ENCODE data around the gene RNPEP.
"Not testable (repeated sequence)": the region's sequence is repeated elsewhere in the genome, so short reads cannot be mapped to it uniquely, and the experiment has no call there.

The RNPEP gene

DNA sequence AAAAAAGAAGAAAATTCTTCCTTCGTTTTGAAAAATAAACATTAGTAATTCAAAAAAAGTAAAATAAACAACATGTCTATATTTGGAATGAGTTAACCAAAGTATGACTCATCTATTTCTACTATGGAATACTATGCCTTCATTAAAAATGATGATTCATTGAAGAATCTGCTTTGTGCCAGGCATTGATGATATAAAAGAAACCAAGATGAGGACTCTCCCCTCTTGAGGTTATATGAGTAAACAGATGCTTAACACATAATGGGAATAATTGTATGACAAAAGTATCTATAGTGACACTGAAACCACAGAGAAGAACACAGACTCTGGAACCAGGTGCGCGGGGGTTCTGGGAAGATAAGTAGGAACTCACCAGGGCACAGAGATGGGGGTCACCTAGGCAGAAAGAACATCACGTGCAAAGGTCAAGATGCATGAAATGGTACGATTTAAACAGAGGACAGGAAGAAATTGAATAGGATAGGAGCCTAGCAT, 46.8 kb downstream of the RNPEP start:
- H3K4me3 ChIP-seq (ENCODE audit: low read depth, low read length): no peak overlapping the region
- DNase-seq (ENCODE audit: low read depth): peak; percentile 55

DNA sequence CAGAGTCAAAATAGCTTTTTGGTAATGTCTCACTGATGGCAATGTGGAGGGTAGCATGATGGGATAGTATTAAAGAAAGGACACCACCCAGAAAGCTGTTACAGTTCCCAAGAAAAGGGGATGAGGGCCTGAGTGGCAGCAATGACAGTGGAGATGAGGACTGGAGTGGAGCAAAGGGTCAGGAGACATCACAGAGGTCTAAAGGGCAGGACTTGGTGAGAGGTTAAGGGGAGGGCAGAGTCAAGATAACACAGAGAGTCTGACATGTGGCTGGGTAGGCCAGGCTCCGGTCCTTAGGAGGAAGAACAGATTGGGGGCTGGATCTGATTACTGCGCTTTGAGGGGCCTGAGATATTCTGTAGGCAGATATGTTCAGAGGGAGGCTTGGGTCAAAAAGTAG, 47.3 kb downstream of the RNPEP start:
- H3K4me3 ChIP-seq (ENCODE audit: low read depth, low read length): no peak overlapping the region
- DNase-seq (ENCODE audit: low read depth): no peak

DNA sequence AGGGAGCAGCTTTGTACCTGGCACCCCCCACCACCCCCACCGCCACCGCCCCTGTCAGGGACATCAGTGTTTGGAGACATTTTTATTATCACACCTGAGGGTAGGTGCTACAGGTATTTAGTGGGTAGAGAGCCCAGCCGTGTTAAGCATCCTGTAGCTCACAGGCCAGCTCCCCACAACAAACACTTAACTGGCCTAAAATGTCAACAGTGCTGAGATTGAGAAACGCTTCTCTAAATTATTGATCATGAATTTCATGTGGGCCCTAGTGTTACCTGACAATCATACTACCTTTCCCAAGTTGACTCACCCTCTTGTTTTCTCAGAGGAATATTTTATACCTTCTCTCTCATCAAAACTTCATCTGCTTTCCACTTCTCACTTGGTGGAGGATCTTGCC, 49.3 kb downstream of the RNPEP start:
- no peak overlapping the region for H3K4me3 ChIP-seq (ENCODE audit: low read depth, low read length)
- no peak for DNase-seq (ENCODE audit: low read depth)

DNA sequence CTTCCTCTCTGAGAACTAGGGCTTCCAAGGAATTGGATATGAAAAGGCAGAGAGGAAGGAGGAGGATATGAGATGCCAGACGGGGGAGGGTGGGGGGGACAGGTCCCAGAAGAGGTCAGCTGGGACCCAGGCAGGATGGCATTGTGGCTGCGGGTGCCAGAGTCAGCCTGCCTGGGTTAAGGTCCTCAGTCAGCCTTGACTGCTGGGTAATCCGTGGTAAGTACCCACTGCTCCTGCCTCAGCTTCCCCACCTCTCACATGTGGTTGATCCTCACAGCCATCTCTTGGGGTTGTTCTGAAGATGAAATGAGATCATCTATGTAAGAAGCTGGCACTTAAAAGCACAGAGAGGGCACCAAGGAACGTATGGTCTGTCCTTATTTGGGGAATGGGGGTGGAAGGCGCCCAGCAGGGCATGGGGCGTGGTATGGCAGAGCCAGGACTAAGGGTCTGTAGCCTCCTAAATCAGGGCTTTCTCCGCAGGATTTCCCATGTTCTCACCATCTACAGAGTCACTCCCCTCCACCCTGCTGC, 51.8 kb downstream of the RNPEP start:
- no peak overlapping the region for H3K4me3 ChIP-seq (ENCODE audit: low read depth, low read length)
- no peak for DNase-seq (ENCODE audit: low read depth)

DNA sequence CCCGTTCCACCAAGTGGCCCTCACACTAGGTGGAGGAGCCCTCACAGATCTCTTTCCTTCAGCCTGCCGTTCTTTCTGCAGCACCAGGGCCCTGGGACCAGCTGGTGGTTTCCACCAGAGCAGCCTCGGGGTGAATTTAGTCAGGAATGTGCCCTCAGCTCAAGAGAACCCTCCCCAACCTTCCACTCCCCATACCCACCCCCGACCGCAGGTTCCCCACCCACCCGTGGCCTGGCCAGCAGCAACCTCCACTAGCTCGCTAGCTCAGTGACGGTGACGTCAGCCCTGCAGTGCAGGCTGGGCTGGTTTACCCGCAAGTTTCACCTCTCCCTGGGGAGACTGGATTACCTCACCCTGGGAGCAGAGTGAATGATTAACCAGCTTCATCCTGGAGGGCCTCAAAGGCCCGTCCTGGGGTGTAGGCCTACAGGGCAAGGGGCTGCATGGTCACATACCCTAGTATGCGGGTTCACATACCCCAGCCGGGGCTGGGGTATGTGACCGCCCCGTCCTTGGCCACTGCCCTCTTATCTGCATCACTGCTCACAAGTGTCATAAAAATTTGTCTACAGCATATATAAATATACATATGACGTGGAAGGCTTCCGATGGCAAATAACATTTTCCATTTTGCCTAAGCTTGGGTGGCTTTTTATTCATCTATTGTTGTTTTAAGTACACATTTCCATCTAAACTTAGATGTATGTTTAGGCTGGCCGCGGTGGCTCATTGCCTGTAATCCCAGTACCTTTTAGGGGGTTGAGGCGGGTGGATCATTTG, 52.4 kb downstream of the RNPEP start:
- DNase-seq (ENCODE audit: low read depth): peak; percentile 97
- no peak overlapping the region for H3K4me3 ChIP-seq (ENCODE audit: low read depth, low read length)

DNA sequence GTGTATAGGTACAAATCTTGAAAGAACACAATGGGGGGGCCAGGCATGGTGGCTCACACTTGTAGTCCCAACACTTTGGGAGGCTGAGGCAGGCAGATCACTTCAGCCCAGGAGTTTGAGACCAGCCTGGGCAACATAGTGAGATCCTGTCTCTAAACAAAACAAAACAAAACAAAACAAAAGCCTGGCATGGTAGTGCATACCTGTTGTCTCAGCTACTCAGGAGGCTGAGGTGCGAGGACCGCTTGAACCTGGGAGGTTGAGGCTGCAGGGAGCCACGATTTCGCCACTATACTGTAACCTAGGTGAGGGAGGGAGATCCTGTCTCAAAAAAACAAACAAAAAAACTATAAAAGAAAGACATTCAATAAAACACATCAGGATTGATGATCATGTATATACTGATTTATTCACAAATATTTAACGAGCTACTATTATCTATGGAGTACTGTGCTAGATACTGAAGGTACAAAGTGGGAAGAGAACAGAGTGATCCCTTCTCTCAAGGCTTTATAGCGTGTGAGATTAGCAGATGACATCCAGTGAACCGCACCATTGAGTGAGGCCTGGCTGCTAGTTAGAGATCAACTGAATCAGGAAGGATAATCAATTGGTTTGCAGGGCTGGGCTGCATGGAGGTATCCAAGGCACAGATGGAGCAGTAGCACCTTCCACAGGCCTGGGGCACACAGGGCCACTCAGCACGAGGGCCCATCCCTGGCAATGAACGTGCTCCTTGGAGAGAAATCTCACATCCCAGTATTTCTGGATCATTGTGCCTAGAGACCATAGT, 54.3 kb downstream of the RNPEP start:
- no peak for DNase-seq (ENCODE audit: low read depth)
- H3K4me3 ChIP-seq (ENCODE audit: low read depth, low read length): no peak overlapping the region

DNA sequence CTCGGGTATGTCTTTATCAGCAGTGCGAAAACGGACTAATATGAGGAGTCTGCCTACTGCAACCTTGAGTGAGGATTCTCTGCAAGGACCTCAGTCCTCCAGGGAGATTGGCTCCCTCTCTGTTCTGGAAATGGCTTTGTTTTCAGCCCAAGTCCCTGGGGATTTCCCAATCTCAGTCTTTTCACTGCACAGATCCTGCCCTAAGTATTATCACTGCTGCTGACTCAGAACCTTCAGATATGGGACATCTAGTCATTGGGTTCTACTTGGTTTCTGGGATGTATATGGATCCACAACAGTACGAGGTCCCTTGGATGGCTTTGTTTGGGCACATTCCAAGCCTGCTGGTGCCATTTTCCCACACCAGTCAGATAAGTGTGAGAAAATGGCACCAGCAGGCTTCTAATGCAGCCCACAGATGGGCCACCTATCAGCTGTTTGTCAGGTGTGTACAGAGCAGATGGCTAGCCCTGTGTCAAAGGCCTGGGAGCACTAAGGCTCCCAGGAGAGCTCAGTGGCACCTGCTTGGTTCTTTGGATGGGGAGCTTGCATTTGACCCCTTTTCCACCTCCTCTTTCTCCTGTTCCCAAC, 55.4 kb downstream of the RNPEP start:
- no peak for DNase-seq (ENCODE audit: low read depth)
- H3K4me3 ChIP-seq (ENCODE audit: low read depth, low read length): no peak overlapping the region

DNA sequence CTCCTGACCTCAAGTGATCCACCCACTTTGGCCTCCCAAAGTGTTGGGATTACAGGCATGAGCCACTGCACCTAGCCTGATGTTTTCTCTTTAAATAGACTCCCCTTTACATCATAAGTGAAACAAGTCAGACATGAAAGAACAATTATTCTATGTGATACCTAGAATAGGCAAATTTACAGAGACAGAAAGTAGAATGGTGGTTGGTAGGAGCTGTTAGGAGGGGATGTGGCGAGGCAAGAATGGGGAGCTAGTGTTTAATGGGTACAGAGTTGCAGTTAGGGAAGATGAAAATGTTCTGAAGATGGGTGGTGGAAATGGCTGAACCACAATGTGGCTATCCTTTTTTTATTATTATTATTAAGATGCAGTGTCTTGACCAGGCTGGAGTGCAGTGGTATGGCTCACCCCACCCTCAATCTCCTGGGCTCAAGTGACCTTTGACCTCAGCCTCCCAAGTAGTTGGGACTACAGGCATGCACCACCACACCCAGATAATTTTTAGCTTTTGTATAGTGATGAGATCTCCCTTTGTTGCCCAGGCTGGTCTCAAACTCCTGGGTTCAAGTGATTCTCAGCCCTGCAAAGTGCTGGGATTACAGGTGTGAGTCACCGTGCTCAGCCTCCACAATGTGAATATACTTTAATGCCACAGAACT, 56.4 kb downstream of the RNPEP start:
- no peak for DNase-seq (ENCODE audit: low read depth)
- no peak overlapping the region for H3K4me3 ChIP-seq (ENCODE audit: low read depth, low read length)

DNA sequence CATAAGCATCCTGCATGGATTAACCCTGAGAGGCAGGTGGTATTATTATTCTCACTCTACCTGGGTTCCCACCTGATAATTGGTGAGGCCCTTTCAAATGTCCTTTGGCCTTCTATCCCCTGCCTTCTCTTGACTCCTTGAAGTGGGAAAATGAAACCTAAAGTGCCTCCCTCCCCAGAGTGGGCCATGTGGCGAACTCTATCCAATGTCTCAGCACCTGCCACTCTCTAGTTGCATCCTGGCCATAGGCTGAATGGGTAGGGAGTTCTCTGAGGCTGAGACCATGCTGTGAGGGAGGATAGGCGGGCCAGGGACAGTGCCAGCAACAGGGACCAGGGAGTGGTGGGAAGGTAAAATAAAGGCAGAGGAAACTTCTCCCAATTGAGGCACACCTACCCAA, 63.3 kb downstream of the RNPEP start:
- no peak for DNase-seq (ENCODE audit: low read depth)
- no peak overlapping the region for H3K4me3 ChIP-seq (ENCODE audit: low read depth, low read length)

DNA sequence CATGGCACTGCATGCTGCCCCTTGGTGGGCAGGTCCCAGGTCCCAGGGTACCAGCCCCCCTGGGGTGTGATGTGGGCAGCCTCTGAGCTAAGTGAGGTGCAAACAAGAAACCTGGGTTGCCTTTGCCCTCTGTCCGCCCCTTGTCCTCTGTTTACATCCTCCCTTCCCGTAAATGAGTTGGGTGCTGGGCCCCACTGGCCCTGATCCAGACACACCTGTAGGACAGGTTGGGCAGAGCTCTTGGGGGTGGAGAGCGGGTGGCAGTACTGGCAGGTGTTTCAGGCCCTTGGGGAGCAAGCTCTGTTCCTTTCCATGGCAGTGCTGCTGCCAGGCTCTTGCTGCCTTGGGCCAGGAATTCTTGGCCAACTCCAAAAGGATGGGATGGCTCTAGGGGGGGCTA, 63.8 kb downstream of the RNPEP start:
- no peak overlapping the region for H3K4me3 ChIP-seq (ENCODE audit: low read depth, low read length)
- DNase-seq (ENCODE audit: low read depth): no peak

DNA sequence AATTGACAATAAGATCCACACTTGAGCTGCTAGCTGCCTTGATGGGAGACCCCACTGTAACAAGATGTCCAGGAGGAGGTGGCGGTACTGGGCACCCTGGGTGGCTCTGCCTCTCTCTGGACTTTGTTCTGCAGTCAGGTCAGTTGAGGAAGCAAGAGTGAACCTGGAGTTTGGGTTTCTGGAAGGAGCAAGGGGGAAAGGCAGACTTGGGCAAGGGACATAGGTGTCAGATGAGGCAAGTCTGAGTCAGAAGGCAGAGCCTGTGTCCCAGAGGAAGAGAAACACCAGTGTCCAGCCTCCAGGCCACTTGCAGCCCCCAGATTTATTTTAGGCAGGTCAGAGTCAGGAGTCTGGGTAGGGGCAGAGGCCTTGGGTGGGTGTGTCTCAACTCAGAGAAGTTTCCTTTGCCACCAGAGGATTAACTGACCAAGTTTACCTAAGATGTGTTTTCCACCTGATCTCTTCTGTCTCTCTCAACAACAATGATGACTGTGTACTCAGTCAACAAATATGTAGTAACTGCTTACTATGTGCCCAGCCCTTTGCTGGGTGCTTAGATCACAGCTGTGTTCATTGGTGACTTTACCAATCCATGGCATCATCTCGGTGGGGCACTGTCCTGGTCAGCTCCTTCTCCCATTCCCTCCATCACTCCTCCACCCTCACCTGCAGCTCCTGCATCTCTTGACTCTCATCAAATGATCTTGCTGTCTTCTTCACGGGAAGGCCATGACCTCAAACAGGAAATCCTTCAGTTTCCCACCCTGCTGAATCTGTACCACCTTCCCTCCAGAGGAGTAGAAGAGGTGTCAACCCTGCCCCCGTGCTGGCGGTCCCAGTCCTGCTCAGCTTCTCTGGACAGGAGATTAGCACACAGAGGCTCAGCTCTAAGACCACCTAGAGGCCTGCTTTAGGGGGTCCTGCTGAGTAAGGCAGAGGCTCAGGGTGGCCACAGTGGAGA, 64.6 kb downstream of the RNPEP start:
- no peak for DNase-seq (ENCODE audit: low read depth)
- no peak overlapping the region for H3K4me3 ChIP-seq (ENCODE audit: low read depth, low read length)

DNA sequence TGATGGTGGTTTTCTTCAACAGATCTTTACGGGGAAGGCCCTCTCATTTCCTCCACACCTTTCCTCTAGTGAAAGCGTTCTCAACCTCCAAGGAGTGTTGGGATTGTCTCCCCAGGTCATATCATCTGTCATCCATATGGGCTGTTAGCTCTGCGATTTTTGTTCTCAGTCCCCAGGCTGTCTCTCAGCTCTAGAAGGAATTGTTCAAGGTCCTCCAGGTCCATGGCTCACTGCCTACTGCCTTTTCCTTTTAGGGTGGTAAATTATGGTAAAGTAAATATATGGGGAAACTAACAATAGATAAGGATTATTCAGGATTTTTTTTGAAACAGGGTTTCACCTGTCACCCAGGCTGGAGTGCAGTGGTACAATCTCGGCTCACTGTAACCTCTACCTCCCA, 65.5 kb downstream of the RNPEP start:
- no peak overlapping the region for H3K4me3 ChIP-seq (ENCODE audit: low read depth, low read length)
- no peak for DNase-seq (ENCODE audit: low read depth)

DNA sequence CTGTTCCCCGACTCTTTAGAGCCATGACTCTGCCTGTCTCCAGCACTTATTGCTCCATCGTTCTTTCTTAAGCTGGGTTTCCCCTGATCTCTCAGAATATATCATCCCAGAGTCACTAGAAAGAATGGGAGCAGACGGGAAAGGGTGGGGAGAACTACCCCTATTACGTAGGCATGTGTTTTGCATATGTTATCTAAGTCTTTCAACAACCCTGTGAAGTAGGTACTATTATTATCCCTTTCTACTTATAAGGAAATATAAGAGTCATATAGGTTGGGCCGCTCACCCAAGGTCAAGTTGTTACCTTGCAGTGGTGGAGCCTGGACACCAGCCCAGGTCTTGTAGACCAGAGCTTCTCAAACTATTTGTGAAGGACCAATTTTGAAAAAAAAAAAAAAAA, 66.7 kb downstream of the RNPEP start:
- no peak overlapping the region for H3K4me3 ChIP-seq (ENCODE audit: low read depth, low read length)
- DNase-seq (ENCODE audit: low read depth): no peak

DNA sequence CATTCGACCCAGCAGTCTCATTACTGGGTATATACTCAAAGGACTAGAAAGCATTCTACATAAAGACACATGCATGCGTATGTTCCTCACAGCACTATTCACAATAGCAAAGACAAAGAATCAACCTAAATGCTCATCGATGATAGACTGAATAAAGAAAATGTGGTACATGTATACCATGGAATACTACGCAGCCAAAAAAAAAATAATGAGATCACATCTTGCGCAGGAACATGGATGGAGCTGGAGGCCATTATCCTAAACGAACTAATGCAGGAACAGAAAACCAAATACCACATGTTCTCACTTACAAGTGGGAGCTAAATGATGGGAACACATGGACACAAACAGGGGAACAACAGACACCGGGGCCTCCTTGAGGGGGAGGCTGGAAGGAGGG, 71.6 kb downstream of the RNPEP start:
- no peak overlapping the region for H3K4me3 ChIP-seq (ENCODE audit: low read depth, low read length)
- no peak for DNase-seq (ENCODE audit: low read depth)

DNA sequence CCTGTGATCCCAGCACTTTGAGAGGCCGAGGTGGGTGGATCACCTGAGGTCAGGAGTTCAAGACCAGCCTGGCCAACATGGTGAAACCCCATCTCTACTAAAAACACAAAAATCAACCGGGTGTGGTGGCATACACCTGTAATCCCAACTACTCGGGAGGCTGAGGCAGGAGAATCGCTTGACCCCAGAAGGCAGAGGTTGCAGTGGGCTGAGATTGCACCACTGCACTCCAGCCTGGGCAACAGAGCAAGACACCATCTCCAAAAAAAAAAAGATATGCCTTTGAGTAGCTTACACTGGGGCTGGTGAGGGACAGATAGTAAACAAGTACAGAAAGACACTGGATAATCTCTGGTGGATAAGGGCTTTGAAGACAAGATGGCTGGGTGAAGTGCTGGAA, 72.2 kb downstream of the RNPEP start:
- H3K4me3 ChIP-seq (ENCODE audit: low read depth, low read length); DNase-seq (ENCODE audit: low read depth): not testable (repeated sequence)

All from skeletal muscle cell (primary cell).